NOMO-1 treated with dmso at 0.1 percent for 144 hours (cell line): ENCODE data around the gene WNK3.

Experiments
- DNase-seq: peaks from one replicate; lab custom pipeline; 2025; ENCODE audit not compliant: unreplicated experiment; lab: John Stamatoyannopoulos, UW

WNK3 gene

DNA sequence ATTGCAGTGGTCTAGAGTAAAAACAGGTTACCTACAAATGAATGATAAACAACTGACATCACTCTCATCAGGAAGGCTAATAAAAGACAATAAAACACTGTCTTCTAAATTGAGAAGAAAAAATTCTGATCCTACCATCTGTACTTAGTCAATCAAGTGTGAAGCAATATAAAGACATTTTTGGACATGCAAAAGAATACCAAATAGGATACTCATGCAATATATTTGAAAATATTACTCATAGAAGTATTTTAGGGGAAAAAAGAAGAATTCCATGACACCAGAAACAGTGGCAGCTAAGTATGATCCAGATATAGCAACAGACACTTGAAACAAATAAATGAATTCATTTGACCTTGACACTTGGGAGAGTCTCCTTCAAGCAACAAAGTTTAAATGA is 111.0 kb downstream of the WNK3 start:
- DNase-seq: no peak

DNA sequence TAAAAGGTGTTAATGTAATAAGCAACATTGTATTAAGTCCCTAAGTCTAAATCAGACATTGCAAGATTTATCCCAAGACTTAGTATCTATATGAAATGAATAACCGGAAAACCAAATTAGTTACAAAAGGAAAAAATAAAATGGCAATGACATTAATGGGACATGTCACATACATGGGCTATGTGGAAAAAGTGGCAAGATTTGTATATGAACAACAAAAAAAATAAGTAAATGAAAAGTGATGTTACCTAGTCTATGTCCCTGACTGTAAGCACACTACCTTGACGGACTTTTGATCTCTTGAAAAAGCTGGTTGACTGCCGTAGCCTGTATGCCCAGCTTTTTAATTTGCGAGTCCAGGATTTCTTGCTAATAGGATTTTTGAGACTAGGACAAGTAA is 119.3 kb downstream of the WNK3 start:
- no peak for DNase-seq

DNA sequence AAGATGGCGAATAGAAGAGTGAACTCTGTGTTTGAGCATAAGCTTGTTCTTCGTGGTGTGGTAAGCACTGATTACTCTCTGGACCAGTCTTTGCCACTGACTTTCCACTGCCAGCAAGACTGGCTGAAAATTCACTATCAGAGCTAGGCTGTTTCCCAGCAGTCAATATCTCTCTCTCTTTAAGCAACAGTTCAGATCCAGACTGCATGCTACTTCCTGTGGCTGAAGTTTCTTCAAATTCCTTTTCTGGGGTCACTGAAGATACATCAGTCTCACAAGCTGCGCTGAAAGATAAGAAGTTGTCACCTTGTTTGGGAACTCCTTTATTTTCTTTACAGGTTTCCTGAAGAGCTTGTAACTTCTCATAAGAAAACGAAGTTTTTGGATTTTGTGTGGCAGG is 120.8 kb downstream of the WNK3 start:
- DNase-seq: no peak

DNA sequence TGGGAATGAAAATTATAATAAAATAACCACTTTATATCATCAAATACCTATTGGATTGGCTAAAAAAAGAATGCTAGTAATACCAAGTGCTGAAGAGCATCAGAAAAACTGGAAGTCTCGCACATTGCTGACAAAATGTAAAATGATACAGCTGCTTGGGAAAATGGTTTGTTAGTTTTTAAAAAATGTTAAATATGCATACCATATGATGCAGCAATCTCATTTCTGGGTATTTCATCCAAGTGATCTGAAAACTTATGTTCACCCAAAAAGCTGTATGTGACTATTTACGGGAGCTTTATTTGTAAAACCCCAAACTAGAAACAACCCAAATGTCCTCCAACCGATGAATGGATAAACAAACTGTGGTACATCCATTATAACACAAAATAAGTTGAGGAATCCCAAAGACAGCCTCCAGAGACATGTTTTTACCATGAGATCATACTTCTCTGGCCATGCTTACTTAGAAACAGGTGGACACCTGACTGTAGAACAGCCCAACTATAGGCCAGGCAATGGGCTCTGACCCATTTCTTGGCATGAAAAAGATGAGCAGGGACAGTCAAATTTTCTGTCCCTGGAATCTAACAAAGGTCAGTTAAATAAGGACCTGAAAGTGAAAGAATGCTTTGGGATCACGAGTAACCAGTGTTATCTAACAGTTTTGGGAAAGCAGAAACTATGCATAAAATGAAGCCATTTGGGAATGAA is 127.3 kb downstream of the WNK3 start:
- DNase-seq: no peak

DNA sequence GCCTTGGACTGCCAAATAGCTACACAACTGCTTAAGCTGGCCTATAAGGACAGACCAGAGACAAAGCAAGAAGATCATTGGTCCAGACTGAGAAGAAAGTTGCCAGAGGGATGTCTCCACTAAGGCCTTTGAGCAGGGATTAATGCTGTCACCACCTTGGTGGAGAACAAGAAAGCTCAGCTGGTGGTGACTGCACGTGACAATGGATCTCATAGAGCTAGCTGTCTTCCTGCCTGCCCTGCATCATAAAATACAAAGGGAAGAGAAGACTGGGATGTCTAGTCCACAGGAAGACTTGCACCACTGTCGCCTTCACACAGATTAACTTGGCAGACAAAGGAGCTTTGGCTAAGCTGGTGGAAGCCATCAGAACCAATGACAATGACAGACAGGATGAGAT is 134.3 kb downstream of the WNK3 start:
- no peak for DNase-seq

DNA sequence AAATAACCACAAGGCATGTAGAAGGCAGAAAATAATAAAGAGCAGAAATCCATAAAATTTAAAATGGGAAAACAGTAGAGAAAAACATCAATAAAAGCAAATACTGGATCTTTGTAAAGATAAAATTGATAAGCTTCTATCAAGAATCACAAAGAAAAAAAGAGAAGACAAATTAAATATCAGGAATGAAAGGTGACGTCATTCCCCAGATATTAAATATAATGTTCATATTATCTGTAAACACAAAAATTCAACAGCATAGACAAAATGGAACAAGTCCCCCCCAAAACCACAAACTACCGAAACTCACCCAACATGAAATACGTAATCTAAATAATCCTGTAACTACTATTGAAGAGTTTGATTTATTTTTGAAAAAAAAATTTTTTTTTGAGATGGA is 144.2 kb downstream of the WNK3 start:
- DNase-seq: no peak

DNA sequence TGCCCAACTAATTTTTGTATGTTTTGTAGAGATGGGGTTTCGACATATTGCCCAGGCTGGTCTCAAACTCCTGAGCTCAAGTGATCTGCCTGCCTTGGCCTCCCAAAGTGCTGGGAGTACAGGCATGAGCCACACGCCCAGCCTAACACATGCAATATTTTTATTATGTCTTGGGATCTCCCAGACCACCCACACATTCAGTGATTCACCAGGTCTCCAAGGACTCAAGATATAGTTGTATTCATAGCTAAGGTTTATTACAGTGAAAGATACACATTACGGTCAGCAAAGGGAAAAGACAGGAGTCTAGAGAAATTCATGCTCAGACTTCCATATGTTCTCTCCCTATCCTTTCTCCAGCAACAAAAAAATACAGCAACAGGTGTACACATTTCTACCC is 149.3 kb downstream of the WNK3 start:
- DNase-seq: no peak

DNA sequence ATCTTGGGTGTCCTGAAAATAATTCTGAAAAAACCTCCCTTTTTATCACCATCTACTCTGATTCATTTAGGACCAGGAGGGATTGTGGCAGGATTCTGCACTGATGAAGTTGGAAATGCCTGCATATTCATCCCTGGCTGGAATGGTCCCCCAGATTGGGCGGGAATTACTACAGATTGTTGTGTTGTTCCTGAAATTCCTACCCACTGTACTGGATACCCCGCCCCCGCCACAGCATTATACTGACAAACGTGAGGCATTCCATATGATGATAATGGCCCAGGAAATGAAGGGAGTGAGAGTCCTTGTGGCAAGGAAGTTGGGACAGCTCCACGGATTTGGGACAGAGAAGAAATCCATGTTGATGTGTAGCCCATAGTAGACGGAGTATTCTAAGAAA is 159.6 kb downstream of the WNK3 start:
- DNase-seq: no peak

DNA sequence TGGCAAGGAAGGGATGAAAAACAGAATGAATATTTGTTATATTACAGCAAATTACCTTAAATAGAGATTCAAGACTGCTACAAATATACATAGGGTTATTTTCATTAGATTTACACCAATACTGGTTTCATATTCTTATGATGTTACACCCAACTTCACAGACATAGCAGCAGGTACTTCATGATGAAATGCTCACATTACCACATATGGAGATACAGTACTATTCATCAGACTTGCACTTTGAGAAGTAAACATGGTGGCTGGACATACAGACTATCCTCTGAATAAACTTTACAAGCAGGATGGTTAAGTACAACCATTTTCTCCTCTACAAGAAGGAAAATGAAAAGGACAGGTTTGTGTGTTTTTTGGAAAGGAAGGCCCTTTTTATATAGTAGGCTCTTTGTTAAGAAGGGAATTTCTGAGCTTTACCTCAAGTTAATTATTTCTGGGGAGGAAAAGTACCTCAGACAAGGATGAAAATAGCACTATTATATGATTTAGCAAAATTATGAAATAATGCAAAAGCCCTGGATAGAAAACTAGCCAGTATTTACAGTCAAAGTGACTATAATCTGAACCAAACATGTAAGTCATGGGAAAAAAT is 162.8 kb downstream of the WNK3 start:
- DNase-seq: no peak

DNA sequence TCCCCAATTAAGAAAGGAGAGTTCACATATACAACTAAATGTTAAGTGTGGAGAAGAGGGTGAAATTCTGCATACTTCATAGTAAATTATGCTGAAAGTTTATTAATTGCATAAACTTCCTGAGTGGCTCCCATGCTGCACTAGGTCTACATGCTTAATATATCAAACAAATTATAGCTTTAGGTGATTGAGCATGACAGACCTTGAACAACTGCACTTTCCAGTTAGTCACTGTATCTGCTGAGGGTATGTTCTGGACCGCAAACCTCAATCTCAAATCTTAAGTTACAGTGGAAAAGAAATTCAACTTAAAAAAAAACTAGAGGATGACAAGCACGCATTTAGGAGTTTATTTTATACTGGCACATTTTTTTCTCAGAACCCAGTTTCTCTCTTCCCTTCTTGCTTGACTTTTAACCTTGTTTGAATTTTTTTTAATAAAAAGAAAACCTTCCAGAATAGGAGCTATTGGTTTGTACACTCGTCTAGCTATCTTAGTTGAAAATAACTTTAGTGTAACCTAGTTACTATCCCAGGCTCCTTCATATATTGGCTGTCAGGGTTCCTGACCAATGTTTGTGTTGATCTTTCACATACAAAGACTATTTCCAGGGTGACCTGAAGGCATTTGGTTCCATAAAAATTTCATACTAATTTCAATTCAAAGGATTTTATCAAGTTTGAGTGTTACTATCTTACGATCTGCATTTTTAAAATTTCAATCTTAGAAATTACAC is 164.6 kb downstream of the WNK3 start:
- DNase-seq: no peak

DNA sequence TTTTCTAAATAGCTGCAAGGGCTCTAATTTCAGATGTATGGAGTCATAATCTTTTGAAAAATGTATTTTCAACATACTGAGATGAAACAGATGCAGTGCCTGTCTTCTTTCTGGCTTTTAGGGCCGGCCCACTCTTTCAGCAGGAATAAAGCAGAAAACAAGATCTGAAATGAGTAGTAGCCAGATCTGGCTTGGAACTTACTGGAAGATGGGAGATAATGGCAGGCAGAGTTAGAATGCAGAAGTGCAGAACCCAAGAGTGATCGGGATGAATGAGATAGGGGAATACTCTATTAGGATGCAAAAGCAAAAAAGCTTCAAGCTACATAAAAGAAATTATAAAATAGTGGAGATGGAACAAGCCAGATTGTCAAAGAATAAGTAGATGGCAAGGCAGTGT is 173.4 kb downstream of the WNK3 start:
- no peak for DNase-seq

DNA sequence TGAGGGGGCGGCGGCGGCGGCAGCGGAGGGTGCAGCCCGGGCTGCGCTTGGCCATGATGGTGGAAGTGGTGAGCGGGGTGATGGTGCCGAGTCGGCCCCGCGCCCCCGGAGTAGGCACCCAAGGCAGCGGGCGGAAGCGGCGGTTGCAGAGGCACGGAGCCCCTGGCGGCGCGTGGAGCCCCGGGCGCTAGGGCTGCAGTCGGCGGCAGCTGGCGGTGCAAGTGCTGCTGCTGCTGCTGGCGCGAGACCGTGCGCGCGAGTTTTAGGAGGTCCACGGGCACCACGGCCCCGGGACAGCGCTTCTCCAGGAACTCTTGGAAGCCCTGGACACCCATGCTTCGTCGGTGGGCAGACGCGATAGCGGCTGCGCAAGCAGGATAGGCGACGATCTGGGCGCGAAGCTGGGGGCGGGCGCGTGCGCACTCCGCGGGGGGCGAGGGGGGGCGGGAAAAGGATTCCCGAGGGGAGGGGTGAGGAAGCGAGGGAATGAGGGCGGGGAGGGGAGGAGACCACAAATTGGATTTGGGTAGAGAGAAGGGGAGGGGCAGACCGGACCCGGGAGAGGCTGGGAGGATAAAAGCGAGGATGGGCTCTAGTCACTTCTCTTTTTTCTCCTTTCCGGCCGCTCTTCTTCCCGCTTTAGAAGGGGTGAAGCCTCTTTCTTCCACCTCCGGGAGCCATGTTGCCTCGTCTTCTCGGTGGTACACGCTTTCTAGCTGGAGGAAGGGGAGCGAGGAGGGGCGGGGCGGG is 174.8 kb downstream of the WNK3 start, which contains the start of gene FAM120C:
Gene FAM120C (minus strand): TSS at position 391 of the 750 bp plus-strand sequence. CDS start 56 bp downstream, at position 335.
- peak; percentile 50 for DNase-seq

DNA sequence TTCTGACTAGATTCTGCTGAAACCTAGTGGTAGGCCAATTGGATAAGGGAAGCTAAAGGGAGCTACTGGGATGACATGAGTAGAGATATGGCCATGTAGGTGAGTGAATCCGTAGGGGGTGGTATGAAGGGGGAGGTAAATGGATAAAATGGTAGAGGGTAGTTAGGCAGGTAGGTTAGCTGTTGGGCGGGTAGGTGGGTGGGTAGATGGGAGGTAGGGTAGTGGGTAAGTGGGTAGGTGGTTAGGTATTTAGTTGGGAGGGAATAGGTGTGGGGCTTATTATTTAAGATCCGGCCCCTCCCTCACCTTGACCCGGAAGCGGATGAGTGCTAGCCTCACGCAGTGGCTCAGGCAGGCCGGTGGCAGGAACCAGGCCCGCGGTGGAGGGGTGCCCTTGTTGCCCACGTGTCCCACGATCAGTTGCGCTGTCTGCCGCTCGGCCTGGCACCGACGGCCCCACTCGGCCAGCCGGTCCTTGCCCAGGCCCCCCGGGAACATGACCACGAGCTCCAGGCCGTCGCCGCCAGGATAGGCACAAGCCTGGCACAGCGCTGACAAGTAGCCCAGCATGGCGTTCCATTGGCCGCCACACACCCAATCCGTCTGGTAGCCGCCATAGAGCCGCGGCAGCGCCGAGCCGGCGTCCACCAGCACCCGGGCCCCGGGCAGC is 175.5 kb downstream of the WNK3 start:
- peak; percentile 5 for DNase-seq

DNA sequence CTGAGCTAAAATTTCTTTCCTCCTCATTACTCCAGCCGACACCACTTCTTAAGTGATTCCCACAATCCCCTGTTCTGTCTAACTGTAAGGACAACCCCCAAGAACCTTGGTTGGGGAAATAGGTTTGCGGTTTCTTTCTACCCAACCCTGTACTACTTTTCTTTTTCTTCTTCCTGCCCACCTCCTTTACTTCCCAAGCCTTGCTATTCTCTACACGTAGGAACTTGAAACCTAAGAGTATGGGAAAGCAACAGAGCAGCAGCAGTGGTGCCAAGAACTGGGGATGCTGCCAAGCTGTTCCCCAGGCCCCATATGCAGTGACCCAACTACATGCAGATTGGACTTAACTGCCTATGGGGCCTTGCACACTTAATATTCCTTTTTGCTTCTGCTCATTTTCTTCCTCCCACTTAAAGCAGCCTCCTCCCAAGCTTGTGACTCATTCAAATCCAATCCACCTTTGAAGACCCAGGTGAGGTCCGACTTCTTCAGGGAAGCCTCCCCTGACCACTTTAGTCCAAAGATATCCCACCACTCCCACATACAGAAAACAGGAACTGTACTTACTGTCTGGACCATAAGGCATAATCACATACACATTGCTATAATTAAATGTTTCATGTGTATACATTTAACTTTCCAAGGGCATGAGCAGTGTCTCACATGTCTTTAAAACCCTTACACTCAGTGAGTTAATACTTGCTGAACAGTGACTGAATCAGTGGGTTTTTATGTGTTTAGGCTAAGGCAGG is 176.5 kb downstream of the WNK3 start:
- no peak for DNase-seq

DNA sequence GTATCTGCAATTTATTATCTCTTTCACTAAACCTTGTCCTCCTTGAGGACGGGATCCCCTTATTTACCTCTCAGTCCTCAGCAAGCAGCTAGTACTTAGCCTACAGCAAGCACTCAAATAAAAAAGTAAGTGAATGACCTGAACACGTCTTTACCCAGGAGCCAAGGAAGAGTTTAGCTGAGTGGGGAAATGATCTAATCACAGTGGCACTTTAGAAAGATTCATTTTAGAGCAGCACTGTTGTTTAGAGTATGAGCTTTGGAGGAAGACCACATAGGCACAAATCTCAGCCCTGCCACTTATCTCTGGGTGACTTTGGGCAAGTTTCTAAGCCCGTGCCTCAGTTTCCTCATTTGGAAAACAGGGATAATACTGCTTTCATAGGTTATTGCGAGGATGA is 177.4 kb downstream of the WNK3 start:
- no peak for DNase-seq

DNA sequence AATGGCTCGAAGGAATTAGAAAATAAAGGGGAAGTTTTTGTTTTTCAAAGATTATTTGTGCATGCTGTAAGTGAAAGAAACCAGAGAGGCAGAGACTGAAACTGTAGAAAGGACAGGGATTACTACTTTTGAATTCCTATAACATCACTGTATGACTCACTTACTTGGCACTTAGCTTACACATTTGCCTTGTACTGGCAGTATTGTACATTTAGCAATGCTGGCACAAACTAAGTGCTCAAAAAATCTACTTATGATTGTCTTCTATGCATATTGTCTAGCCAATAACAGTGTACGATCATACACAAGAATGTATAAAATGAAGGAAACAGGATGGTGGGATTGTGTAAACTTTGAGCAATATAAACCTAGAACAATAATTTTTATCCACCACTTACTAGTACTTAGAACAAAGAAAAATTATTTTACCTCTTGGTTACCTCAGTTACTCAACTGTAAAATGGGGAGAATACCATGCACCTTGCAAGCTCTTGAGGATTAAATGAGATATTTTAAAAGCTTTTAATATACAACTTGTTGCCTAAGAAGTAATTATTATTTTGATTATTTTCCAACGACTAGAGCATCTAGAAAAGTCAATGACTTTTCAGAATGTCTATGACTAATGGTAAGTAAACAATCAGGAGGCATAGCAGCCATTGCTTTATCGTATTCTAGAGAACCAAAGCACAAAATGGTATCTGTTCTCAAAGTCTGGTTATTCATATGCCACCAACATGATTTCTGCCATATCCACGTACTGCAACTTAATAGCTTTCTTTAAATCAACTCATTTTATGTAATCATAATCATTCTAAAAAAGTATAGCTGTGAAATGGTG is 179.5 kb downstream of the WNK3 start:
- no peak for DNase-seq

DNA sequence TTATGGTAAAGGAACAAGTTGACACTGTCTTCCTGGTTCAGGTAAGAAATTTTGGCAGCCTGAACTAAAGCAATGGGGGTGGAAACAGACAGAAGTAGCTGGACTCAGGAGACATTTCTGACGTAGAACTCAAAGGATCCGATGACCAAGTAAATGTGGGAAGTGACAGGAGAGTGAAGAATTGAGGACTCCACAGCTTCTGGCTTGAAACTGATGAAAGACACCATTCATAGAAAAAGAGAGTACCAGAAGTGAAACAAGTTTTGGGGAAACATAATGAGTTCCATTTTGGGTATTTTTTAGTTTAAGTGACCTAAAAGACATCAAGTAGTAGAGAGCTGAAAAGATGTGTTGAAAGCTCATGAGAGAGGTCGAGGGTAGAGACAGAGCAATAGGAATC is 180.5 kb downstream of the WNK3 start:
- DNase-seq: no peak

DNA sequence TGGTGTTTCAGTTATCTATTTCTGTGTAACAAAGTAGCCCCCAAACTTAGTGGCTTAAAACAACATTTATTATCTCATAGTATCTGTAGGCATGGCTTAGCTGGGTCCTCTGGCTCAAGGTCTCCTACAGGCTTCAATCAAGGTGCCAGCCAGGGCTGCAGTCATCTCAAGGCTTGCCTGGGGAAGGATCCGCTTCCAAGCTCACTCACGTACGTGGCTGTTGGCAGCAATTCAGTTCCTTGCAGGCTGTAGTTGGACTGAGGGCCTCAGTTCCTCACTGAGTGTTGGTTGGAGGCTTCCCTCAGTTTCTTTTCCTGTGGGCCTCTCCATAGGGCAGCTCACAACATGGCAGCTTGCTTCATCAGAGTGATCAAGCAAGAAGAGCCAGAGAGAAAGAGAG is 184.1 kb downstream of the WNK3 start:
- no peak for DNase-seq

DNA sequence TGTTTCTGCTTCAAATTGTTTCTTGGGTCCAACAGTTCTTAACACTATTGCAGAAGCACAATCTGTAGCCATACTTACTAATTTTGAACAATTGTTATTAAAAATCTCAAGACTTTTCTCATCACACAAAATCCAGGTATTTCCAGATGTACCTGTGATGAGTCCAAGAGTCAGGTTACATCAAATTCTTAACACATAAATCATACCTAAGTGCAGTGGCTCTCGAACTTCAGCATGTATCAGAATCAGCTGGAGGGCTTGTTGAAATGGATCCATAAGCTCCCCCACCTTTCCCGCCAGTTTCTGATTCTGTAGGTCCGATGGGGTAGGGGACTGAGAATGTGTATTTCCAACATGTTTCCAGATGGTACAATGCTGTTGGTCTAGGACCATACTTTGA is 185.4 kb downstream of the WNK3 start:
- no peak for DNase-seq
